Measurements from ENCODE around the gene GAST. TPM values are rescaled to one million over a fixed set of nuclear protein-coding genes. Genes with fewer than 3 reads are reported as not detected.

The GAST gene
- total and polyA plus RNA-seq, 2 of the 13 experiments (the other 11 are each of a cell fraction or from before 2014, with no cell fraction given): 0.32 to 0.42 TPM

DNA sequence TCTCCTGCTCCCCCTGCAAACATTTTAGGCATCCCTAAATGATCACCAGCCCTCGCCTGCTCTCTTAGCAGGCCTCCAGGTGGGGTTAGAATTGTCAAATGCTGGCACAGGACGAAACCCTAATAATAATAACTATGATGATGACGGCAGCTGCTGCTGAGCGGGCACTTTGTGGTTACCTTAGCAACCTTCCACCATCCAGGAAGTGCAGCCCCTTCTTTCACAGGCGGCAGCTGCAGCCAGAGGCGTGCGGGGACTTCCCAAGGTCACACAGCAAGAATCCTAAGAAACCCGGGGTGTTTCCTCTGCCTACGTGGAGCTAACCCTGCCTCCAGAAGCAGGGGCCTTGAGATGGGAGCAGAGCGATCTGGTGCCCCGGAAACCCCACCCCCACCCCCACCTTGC, 45.9 kb upstream of the GAST start (continued):
- TF ChIP-seq, protein P1, sequence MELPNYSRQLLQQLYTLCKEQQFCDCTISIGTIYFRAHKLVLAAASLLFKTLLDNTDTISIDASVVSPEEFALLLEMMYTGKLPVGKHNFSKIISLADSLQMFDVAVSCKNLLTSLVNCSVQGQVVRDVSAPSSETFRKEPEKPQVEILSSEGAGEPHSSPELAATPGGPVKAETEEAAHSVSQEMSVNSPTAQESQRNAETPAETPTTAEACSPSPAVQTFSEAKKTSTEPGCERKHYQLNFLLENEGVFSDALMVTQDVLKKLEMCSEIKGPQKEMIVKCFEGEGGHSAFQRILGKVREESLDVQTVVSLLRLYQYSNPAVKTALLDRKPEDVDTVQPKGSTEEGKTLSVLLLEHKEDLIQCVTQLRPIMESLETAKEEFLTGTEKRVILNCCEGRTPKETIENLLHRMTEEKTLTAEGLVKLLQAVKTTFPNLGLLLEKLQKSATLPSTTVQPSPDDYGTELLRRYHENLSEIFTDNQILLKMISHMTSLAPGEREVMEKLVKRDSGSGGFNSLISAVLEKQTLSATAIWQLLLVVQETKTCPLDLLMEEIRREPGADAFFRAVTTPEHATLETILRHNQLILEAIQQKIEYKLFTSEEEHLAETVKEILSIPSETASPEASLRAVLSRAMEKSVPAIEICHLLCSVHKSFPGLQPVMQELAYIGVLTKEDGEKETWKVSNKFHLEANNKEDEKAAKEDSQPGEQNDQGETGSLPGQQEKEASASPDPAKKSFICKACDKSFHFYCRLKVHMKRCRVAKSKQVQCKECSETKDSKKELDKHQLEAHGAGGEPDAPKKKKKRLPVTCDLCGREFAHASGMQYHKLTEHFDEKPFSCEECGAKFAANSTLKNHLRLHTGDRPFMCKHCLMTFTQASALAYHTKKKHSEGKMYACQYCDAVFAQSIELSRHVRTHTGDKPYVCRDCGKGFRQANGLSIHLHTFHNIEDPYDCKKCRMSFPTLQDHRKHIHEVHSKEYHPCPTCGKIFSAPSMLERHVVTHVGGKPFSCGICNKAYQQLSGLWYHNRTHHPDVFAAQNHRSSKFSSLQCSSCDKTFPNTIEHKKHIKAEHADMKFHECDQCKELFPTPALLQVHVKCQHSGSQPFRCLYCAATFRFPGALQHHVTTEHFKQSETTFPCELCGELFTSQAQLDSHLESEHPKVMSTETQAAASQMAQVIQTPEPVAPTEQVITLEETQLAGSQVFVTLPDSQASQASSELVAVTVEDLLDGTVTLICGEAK (IDR thresholded peaks at IDR 0.05): no peak
- TF ChIP-seq, protein P1 (CRISPR knock-in tag; IDR thresholded peaks at IDR 0.05): peak; percentile 12; the same call in 1 of the 2 replicates
- no peak for TF ChIP-seq ZNF841 (CRISPR knock-in tag; IDR thresholded peaks at IDR 0.05; ENCODE audit: borderline replicate concordance)
- TF ChIP-seq, protein P2, sequence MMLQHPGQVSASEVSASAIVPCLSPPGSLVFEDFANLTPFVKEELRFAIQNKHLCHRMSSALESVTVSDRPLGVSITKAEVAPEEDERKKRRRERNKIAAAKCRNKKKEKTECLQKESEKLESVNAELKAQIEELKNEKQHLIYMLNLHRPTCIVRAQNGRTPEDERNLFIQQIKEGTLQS (CRISPR knock-in tag; IDR thresholded peaks at IDR 0.05): no peak
- TF ChIP-seq ZNF747 (CRISPR knock-in tag; IDR thresholded peaks at IDR 0.05; ENCODE audit: borderline replicate concordance): peak; percentile 33; the same call in 1 of the 2 replicates
- no peak for TF ChIP-seq E2F2 (CRISPR knock-in tag; IDR thresholded peaks at IDR 0.05; ENCODE audit: borderline replicate concordance)
- TF ChIP-seq, protein P3, sequence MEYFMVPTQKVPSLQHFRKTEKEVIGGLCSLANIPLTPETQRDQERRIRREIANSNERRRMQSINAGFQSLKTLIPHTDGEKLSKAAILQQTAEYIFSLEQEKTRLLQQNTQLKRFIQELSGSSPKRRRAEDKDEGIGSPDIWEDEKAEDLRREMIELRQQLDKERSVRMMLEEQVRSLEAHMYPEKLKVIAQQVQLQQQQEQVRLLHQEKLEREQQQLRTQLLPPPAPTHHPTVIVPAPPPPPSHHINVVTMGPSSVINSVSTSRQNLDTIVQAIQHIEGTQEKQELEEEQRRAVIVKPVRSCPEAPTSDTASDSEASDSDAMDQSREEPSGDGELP (IDR thresholded peaks at IDR 0.05; ENCODE audit: borderline replicate concordance, low read depth): no peak
- TF ChIP-seq FOXM1 (CRISPR knock-in tag; IDR thresholded peaks at IDR 0.05): no peak
- TF ChIP-seq RFXAP (CRISPR knock-in tag; IDR thresholded peaks at IDR 0.05; ENCODE audit: borderline replicate concordance): no peak
- TF ChIP-seq, protein P4, sequence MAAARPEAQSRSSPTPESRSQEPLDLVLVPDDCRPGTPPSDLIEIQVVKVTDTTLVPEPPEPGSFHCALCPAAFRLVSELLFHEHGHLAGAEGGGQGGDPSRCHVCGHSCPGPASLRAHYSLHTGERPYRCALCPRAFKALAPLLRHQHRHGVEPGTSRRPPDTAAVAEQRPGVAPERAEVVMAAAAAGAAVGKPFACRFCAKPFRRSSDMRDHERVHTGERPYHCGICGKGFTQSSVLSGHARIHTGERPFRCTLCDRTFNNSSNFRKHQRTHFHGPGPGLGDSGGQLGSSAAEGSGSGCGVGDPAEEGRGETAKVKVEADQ (CRISPR knock-in tag; IDR thresholded peaks at IDR 0.05; ENCODE audit: borderline replicate concordance): 0 out of 2 replicates have a peak, but pooled peaks have one; percentile 17
- no peak for TF ChIP-seq REXO4 (CRISPR knock-in tag; IDR thresholded peaks at IDR 0.05; ENCODE audit: borderline replicate concordance)
- 0 out of 2 replicates have a peak, but pooled peaks have one; percentile 4 for TF ChIP-seq IRF9 (CRISPR knock-in tag; IDR thresholded peaks at IDR 0.05; ENCODE audit: borderline replicate concordance)
- peak; percentile 23; the same call in 1 of the 2 replicates for TF ChIP-seq KDM2A (CRISPR knock-in tag; IDR thresholded peaks at IDR 0.05; ENCODE audit: borderline replicate concordance, low read depth)
- no peak for TF ChIP-seq MAFG (CRISPR knock-in tag; IDR thresholded peaks at IDR 0.05)
- TF ChIP-seq ZC3H4 (CRISPR knock-in tag; IDR thresholded peaks at IDR 0.05; ENCODE audit: borderline replicate concordance): no peak

All from HepG2 (cell line).